KMS-11 (cell line): ENCODE measurements around the gene ERGIC3.

Experiments
- H2AFZ ChIP-seq: fragments of 200-600 bp; sonication (generic); 2 replicates; pipeline ENCODE4 v1.6.1; 2016; ENCODE audit warnings: antibody characterized with exemption, mixed run types, low read depth
- H3K27ac ChIP-seq: fragments of 200-600 bp; sonication (generic); 2 replicates; pipeline ENCODE4 v1.6.1; 2016; ENCODE audit warnings: mild to moderate bottlenecking, mixed run types
- H3K27me3 ChIP-seq: fragments of 200-600 bp; sonication (generic); 2 replicates; pipeline ENCODE4 v1.6.1; 2017; ENCODE audit warnings: mild to moderate bottlenecking, low read depth, mixed run types, moderate library complexity; ENCODE audit not compliant: insufficient read depth
- H3K36me3 ChIP-seq: fragments of 200-600 bp; sonication (generic); 2 replicates; pipeline ENCODE4 v1.6.1; 2017; ENCODE audit warnings: mild to moderate bottlenecking, mixed run types; ENCODE audit not compliant: insufficient read depth
- H3K4me1 ChIP-seq: fragments of 200-600 bp; sonication (generic); 2 replicates; pipeline ENCODE4 v1.6.1; 2016; ENCODE audit warnings: mild to moderate bottlenecking, low read depth, mixed run types; ENCODE audit not compliant: poor library complexity, severe bottlenecking
- H3K4me2 ChIP-seq: fragments of 200-600 bp; sonication (generic); 2 replicates; pipeline ENCODE4 v1.7.0; 2016; ENCODE audit warnings: mild to moderate bottlenecking, mixed run types
- H3K4me3 ChIP-seq: fragments of 200-600 bp; sonication (generic); IDR thresholded peaks from 2 replicates; pipeline ENCODE4 v1.6.1; 2017; ENCODE audit warnings: low read depth, low read length, mixed read lengths; ENCODE audit not compliant: insufficient read depth
- H3K79me2 ChIP-seq: fragments of 200-600 bp; sonication (generic); 2 replicates; pipeline ENCODE4 v1.6.1; 2016; ENCODE audit warnings: low read depth, mixed run types; ENCODE audit not compliant: insufficient read depth
- H3K9ac ChIP-seq: fragments of 200-600 bp; sonication (generic); 2 replicates; pipeline ENCODE4 v1.6.1; 2016; ENCODE audit warnings: mild to moderate bottlenecking, mixed run types
- H4K20me1 ChIP-seq: fragments of 200-600 bp; sonication (generic); 2 replicates; pipeline ENCODE4 v1.6.1; 2016; ENCODE audit warnings: mild to moderate bottlenecking, mixed run types; ENCODE audit not compliant: insufficient read depth
- CTCF ChIP-seq: fragments of 200-600 bp; sonication (generic); conservative IDR thresholded peaks from 2 replicates; pipeline ENCODE4 v1.6.1; 2017; ENCODE audit warnings: low read depth, mild to moderate bottlenecking, antibody characterized with exemption, low read length, moderate library complexity, mixed read lengths

The ERGIC3 gene

GRCh38 chr20:35560105-35560511 is 18.2 kb downstream of the ERGIC3 start:
- no peak overlapping the region for H3K9ac ChIP-seq
- no peaks in the 10 kb centered on the region for H3K79me2 ChIP-seq
- no peak overlapping the region for H3K4me3 ChIP-seq
- H3K36me3 ChIP-seq: no peaks in the 10 kb centered on the region
- H3K4me1 ChIP-seq: peaks cover 10% of the 10 kb centered on the region
- no peak overlapping the region for H3K27ac ChIP-seq
- H4K20me1 ChIP-seq: no peaks in the 10 kb centered on the region
- H3K27me3 ChIP-seq: no peaks in the 10 kb centered on the region
- TF ChIP-seq CTCF: no peak
- H2AFZ ChIP-seq: no peak overlapping the region
- no peak overlapping the region for H3K4me2 ChIP-seq

- no peak overlapping the region for H3K4me3 ChIP-seq
- H4K20me1 ChIP-seq: no peaks in the 10 kb centered on the region
- no peaks in the 10 kb centered on the region for H3K27me3 ChIP-seq
- H3K79me2 ChIP-seq: no peaks in the 10 kb centered on the region
- no peak for TF ChIP-seq CTCF
- no peak overlapping the region for H3K27ac ChIP-seq
- H3K4me2 ChIP-seq: no peak overlapping the region
- H2AFZ ChIP-seq: no peak overlapping the region
- peaks cover 10% of the 10 kb centered on the region for H3K4me1 ChIP-seq
- H3K9ac ChIP-seq: no peak overlapping the region
- H3K36me3 ChIP-seq: no peaks in the 10 kb centered on the region
These were observed 18.7 kb downstream of the ERGIC3 start for GRCh38 chr20:35560541-35560940.

GRCh38 chr20:35561268-35561667 is 19.4 kb downstream of the ERGIC3 start:
- no peak overlapping the region for H3K9ac ChIP-seq
- H3K36me3 ChIP-seq: no peaks in the 10 kb centered on the region
- no peaks in the 10 kb centered on the region for H3K79me2 ChIP-seq
- H3K4me1 ChIP-seq: peaks cover 10% of the 10 kb centered on the region
- no peak overlapping the region for H3K4me2 ChIP-seq
- TF ChIP-seq CTCF: peak; percentile 51; the same call in 1 of the 2 replicates
- H3K27me3 ChIP-seq: no peaks in the 10 kb centered on the region
- H3K4me3 ChIP-seq: no peak overlapping the region
- H3K27ac ChIP-seq: no peak overlapping the region; the same call in 1 of the 2 replicates
- no peaks in the 10 kb centered on the region for H4K20me1 ChIP-seq
- H2AFZ ChIP-seq: no peak overlapping the region

GRCh38 chr20:35561671-35562070 is 19.8 kb downstream of the ERGIC3 start:
- Histone ChIP-seq H3K27ac (no peak overlapping the region), H3K4me1 (peaks cover 10% of the 10 kb centered on the region), H3K27me3 (no peaks in the 10 kb centered on the region), H3K4me2 (no peak overlapping the region), H2AFZ (no peak overlapping the region), H3K36me3 (no peaks in the 10 kb centered on the region), H3K9ac (no peak overlapping the region), H3K4me3 (no peak overlapping the region), H3K79me2 (no peaks in the 10 kb centered on the region), H4K20me1 (no peaks in the 10 kb centered on the region)
- no peak for TF ChIP-seq CTCF
